NCI-H1092 (cell line): ENCODE results near the gene KRTAP5-3.
A peak's percentile ranks its signal among the peaks of the same experiment; 100 is the strongest.
"Not testable (repeated sequence)": the region's sequence is repeated elsewhere in the genome, so short reads cannot be mapped to it uniquely, and the experiment has no call there.

Source experiments
- DNase-seq: peaks from one replicate; lab custom pipeline; 2025; lab: John Stamatoyannopoulos, UW

Gene KRTAP5-3, protein sequence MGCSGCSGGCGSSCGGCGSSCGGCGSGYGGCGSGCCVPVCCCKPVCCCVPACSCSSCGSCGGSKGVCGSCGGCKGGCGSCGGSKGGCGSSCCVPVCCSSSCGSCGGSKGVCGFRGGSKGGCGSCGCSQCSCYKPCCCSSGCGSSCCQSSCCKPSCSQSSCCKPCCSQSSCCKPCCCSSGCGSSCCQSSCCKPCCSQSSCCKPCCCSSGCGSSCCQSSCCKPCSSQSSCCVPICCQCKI

DNA sequence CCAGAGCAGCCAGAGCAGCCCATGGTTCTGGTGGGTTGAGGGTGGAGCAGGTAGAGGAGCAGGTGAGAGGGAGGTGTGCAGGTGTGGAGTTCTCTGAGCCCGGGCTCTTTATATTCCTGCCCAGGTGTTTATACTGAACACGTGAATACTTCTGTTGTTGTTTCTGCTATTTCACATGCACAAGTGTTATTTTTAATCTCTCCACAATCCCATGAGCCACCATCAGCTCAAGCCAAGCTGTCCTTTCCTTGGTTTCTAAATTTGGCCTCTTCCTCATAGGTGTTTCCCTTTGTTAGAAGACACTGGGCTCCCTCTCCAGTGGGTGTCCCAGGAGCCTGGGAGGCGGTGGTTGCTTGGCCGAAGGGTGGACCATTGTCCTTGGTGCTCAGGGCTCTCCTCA is at the start of gene KRTAP5-3:
Gene KRTAP5-3, minus strand, starts transcription at position 101 of the 400 bp plus-strand sequence. Its CDS starts 78 bp downstream, at position 23.
- no peak for DNase-seq

DNA sequence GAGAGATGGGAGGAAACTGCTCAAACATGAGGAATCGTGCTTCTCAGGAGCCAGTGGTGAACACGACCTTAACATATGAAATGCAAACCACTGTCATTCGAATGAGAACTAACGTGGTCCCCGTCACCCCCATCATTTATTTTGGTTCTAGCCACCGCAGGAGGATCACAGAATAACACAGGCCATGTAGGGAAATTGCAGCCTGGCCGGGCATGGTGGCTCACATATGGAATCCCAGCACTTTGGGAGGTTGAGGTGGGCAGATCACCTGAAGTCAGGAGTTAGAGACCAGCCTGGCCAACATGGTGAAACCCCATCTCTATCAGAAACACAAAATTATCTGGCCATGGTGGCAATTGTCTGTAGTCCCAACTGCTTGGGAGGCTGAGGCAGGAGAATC is 48.4 kb upstream of the KRTAP5-3 start:
- no peak for DNase-seq

DNA sequence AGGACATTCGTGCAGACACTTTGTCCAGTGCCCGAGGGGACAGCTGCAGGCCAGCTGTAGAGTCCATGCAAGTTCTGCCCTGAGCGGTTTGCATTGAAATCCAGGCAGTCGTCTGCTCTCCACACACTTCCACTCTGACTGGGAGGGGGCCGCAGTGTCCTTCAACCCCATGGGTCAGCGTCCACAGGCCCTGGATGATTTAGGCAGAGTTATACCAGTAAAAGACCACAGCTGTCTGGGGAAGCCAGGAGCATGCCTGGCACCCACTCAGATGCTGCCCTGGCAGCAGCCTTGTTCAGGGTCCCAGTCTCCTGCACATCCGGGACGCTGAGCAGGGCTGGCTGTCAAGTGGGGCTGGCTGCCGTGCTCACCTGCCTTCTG is 47.8 kb upstream of the KRTAP5-3 start:
- DNase-seq = no peak

DNA sequence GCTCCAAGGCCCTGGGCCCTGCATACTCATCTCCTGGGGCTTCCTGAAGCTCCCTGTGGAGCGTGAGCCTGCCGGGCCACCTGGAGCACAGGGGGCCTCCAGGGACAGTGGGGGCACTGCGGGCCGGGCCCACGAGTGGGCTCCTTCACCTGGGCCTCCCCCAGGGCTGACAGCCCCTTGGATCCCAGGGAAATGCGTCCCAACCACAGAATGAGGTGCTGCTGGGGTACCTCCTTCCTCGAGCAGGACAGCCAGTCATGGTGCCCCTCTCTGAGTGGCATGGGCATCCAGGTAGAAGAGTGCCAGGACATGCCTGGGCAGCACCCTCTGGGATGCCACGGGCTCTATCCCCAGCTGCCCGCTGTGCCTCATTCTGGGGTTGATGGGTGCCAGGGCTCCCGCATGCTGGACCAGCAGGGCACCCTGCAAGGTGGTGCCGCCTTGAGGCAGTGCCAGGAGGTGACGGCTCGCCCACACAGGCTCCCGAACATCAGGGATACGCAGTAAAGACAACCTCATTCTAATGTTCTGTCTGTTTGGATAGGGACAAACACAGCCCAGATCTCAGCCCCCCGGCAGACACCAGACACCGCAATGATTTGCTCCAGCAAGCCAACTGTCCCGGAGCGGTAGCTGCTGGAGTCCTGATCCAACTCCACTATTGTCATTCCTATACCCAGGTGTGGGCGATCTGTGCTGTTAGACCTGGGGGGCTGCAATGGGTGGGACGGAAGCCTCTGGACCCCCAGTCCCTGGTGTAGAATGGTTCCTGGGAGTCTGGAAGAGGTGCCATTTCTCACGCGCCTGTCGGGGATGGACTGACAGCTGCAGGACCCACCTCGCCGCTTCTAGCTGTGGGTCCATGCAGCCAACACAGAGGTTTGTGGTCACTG is 47.2 kb upstream of the KRTAP5-3 start:
- DNase-seq = no peak

DNA sequence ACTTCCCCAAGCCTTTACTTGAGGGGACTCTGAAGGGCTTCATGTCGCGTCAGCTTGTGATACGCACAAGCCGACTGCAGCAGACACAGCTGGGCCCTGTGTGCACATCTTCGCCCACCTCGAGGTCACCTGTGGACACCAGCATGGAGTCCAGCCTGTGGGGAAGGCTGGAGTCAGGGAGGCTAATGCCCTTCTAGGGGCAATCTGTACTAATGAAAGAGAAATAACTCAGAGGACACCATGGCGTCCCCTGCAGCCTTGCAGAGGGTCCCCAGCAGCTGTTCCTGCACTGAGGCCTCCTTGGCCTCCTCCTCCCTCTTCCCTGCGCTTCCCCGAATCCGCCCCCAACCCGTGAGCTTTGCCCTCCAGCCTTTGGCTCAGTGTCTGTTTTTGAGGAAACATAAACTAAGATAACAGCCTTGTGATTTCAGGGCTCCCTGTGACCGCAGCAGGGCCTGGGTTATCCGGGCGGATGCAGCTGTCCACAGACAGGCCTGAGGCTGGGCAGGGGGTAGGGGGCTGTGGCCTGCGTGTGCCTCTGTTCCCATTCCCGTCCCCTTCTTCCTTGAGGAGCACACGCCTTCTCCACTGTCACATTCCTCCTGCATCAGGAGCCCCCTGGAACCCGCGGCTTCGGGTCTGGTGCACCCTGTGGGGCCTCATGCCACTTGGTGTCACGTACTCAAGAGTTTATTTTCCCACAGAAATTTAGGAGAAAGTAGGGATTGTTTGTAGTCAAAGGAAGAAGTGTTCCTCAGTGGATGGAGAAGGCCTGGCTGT is 46.3 kb upstream of the KRTAP5-3 start:
- DNase-seq = no peak

DNA sequence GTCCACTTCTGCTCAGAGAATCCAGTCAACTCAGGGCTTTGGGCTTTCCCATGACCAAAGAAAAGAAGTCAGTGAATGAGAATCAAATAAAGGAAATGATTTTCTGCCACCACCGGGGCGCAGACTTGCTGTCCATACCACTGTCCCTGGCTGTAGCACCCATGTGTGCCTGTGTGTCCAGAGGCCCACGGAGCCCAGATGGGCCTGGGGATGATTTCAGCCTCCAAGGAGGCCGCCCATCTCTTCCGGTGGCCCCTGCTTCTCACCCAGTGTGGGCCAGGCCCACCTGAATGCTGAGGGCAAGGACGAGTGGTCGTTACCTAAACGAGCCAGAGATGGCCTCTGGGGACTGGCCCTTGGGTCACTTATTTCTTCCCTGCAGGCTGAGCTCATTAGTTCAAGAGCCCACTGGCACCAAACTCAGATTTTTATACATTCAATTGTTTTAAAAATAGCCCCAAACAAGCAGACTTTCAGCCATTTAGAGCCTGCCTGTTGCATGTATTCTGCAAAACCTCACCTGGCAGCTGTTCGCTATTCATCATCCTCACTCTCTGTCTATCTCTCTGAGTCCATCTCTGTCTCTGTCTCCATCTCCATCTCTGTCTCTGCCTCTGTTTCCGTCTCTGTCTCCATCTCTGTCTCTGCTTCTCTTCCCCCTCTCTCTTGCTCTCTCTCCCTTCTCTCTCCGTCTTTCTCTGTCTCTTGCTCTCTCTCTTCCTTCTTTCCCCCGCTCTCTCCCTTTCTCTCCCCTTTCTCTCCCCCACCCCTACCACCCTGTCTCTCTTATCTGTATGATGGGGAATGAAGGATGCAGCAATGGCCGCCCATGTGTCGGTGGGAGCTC is 45.5 kb upstream of the KRTAP5-3 start:
- DNase-seq = no peak

DNA sequence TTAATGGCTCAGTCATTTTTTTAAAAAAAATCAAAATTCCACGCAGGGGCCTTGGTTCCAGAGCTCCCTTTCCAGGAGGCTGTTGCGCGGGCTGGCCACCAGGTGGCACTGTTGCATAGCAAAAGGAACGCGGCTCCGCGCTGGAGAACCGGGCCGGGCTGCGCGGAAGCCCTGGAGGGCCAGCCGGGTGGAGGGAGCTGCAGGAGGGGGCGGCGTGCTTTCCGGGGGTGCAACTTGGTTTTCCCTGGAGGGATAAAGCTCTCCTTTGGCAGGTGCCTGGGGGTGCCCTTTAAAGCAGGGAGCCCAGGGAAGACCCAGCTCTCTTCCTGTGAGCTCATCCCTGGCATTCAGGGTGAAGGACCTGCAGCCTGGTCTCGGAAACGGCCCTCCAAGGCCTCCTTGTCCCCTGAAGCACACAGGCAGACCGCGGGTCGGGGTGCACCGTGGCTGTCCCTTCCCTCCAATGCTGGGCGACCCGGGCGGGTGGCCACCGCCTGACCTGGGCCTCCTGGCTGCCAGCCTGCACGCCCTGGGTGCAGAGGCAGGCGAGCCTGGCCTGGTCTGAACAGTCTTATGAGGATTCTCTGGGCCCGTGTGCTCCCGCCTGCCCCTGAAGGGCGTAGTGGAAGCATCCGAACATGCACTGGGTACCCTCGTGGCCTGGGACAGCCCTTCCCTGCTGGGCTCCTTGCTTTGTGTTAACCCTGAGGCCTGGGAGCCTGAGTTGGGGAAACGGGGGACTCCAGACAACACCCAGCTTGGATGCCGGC is 44.7 kb upstream of the KRTAP5-3 start:
- DNase-seq = peak; percentile 12

DNA sequence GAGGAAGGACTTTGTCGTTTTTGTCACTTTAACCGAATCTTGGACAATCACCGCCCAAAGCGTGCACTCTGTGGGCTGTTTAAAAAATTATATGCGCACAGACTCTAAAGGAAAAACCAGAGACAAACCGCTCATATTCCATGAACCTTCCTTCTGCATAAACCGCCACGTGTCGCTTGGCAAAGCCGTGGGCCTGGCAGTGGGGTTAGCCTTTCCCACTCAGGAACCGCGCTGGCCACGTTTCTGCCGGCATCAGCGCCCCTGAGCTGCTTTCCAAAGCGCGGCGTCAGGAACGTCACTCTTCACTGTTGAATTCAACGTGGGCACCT is 44.1 kb upstream of the KRTAP5-3 start:
- no peak for DNase-seq

DNA sequence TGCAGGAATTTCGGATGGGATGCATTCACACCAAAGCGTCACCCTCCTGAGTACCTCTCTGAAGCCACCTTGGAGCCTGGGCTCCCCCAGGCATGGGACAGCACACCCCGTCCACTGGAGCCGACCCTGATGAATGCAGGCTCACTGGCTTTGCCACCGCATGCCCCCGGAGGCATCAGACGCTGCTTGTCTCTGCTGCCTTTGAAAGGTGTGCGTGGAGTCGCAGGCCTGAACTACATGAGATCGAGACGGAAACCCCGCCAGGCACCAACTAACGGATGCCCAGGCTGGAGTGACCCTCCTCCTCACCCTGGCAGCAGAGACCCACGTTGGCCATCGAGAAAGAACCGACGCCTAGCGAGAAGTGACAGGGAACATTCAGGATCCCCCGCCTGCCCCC is 43.8 kb upstream of the KRTAP5-3 start:
- DNase-seq = no peak

DNA sequence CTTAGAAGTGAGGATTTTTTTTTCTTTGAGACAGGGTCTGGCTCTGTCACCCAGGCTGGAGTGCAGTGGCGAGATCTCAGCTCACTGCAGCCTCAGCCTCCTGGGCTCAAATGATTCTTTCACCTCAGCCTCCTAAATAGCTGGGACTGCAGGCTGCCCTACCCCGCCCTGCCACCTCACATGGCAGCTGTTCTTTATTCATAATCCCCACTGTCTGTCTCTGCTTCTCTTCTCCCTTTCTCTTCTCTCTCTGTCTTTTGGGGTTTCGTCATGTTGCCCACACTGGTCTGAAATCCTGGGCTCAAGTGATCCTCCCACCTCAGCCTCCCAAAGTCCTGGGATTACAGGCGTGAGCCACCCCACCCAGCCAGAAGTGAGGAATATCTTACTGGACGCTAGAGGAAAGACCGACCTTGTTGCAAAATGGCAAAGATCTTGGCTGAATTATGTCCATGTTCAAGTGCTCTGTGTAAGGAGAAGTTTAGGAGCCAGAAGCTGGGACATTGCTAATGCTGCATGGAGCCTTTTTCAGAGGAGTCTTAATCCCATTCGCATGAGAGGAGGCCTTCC is 43.2 kb upstream of the KRTAP5-3 start:
- DNase-seq = no peak

DNA sequence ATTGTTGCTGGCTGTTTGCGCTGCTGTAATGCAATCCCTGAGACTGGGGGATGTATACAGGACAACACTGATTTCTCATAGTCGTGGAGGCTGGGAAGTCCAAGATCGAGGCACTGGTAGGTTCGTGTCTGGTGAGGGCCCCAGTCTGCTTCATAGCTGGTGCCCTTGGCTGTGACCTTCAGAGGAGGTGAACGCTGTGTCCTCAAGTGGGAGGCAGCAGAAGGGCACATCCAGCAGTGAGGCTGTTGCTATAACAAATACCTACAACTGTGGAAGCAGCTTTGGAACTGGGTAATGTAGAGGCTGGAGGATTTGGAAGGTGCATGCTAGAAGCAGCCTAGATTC is 42.6 kb upstream of the KRTAP5-3 start:
- DNase-seq = no peak

DNA sequence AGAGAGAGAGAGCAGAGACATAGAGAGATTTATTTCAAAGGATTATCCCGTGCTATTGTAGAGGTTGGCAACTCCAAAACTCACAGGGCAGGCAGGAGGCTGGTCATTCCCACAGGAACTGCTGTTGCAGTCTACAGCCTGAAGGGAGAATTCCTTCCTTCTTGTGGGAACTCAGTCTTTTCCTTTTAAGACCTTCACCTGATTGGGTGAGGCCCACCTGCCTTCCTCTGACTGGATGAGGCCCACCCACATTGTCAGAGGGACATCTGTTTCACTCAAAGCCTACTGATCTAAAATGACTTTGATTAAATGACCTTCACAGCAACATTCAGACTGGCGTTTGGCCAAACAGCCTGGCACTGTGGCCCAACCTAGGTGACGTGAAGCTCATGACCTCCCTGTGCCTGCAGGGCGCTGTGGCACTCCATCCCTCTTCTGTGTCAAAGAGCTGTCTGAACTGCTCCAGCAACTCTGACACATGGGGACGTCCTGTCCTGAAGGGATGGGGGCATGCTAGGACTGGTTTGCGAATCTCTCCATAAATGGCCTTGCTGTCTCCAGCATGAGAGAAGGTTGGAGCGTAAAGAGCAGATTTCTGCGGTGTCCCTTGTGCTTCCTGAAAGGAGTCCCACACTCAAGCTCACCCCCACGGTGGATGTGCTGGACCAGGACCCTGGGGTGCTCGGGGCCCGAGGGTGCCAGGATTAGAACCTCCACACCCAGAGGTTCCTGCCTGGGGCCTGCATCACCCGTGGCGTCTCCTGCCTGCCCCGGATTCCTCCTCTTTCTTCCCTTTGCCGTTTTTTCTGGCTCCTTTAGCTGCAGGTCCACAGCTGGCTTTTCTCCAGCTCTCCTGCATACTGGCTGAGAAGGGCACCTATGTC is 42.0 kb upstream of the KRTAP5-3 start:
- no peak for DNase-seq

DNA sequence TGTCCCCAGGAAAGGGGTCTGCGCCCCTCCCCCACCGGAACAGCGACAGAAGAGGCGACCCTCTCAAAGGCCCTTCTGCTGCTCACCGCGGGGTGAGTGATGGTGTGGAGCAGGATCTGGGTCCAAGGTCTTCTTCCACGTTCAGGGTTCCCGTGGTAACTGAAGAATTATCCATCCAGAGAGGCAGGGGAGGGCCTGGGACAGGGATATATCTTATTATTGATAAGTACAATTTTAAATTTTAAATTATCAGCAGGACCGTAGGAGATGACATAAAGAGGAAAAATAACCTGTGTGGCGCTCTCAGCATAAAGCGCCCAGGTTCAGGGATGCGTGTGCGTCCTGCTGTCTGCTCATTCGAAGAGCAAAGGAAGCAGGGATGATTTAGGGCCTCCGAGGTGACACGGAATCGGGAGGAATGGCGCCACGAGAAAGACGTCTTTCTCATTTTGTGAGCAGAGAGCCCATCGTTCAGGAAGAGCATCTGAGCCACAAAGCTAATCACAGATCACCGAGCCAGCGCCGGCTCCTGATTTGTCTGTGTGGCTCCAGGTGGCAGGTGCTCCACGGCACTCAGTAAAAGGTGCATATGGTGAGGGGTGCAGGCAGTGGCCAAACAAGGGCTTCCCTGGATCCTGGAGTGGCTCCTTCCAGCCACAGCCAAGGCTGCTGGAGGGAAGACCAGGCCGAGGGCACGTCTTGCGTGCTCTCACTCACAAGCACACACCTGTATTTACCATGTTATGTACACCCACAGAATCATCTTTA is 40.6 kb upstream of the KRTAP5-3 start:
- DNase-seq = no peak

DNA sequence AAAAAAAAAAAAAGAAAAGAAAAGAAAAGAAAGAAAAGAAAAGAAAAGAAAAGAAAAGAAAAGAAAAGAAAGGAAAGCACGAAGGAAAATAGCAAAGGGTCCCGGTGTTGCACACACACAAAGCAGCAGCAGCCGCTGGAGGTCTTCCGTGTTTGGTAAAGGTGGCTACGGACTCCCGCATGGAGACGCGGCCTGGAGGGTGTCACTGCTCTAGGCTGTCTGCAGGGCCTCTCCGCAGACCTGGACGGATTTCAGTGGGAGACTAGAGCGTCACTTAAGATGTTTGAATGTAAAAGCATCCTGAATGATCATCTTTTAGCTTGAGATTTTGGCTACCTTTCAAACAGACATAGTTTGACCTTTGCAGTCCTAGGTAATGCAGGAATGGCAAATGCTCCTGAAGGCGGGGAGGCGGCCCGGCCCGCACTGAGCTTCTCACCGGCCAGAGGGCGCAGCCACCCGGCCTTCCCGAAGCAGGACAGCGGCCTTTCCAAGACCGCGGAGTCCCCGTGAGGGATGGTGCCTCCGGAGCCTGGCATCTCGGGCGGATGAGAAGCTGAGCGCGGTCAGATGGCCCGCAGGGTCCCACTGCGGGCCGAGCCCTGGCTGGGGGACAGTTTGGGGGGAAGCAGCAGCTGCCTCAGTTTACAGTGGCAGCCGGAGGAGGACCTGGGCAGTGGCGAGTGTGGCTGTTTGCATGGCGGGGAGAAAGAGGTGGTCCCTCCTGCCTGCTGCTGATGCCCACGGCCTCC is 39.8 kb upstream of the KRTAP5-3 start:
- DNase-seq = no peak

DNA sequence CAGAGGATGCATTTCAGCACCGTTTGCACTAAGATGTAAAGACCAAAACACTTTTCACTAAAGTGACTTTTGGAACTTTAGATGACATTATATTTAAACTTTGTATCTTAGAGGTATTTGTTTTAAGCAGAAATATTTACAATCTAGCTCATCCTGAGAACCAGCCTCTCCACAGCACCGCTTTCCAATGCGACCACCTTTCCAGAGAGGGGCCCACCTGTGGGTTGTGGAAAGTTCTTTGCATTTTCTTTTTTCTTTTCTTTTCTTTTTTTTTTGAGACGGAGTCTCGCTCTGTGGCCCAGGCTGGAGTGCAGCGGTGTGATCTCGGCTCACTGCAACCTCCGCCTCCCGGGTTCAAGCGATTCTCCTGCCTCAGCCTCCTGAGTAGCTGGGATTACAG is 38.3 kb upstream of the KRTAP5-3 start:
- not testable (repeated sequence) for DNase-seq

DNA sequence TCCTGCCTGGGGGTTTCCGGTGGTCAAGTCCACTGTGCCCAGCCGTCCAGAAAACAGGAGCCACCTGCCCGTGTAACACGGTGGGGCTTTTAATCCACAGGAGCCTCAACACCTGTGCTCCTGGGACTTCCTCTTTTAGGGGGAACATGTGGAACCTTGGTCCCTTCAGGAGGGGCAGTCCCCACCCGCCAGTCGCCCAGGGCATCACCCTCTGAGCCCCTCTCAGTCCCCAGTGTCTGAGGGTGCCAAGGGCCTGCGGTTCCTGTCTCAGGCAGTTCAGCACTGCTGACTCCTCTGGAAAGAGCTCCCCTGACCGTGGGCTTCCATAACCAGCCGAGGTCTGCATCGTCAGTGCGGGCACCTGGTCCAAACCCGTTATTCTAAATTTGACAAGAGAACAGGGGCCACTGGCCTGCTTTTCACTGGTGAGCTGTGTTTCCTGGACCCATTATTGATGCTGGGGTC is 37.1 kb upstream of the KRTAP5-3 start:
- no peak for DNase-seq

DNA sequence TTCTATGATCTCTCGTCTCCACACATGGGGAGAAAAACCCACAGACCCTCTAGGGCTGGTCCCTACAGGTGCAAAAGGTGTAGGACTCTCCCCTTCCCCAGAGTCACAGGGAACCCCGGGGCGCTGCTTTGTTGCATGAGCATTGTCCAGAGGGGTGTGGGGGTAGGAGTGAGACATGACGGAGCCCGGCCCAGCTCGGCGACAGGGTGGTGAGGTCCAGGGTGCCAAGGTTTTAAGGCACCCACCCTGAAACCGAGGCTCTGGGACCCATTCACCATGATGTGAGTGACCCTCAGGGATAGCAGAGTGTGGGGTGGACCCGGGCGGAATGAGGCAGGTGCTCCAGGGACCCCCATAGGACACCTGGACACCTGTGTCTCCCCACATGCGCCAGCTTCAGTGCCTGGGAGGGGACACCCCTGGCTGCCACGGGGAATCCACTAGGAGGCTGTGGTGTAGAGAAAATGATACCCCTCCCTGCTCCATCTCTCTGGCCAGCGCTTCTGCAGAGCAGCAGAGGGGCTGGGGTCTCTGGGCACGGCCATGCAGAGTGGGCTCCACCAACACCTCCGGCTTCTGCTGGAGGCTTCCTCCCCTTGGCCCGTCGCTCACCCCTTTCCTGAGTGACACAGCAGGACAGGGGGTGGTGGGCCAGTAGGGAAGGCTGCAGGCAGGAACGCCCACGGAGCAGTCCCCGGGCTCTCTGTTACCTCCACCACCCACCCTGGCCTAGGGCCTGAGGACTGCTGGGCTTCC is 36.5 kb upstream of the KRTAP5-3 start:
- no peak for DNase-seq
